NCI-H345 treated with DMSO at 0.1 percent for 48 hours (cell line): ENCODE measurements around the gene FAH.
"Not testable (repeated sequence)": the region's sequence is repeated elsewhere in the genome, so short reads cannot be mapped to it uniquely, and the experiment has no call there.

ENCODE experiments used
- DNase-seq: peaks from one replicate; lab custom pipeline; 2025; ENCODE audit not compliant: unreplicated experiment; lab: John Stamatoyannopoulos, UW

Gene FAH

DNA sequence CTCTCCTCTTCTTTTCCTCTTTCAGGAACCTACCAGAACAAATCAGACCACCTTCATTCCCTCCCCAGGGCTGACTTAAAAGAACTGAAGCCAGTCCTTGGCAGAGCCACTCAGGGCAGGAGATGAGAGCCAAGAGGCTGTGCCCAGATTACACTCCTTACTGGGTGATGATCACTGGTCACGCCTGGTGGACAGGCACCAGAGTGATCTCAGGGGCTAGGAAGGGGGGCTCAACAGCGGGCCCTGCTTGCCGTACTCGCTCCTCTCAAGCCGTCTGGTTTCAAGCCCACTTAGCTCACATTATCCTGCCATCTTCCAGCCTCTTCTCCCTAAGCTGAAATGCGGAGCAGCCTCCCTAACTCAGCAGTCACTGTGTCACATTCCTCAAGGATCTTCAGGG is 1.7 kb upstream of the FAH start:
- no peak for DNase-seq

DNA sequence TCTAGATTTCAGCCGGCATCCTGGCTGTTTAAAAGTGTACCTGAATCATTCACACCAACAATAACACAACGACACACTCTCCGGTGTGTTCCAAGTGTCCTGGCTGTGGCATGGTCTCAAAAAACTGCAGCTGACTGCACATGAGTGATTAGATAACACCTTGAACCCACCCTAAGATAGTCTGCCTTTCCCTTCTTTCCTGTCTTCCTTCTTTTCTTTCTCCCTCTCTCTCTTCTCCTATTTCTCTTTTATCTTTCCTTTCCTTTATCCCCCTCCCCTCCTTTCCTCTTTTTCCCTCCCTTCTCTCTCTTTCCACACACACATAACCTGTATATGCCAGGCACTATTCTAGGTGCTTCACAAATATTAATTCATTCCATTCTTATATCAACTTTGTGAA is 1.2 kb upstream of the FAH start:
- no peak for DNase-seq

DNA sequence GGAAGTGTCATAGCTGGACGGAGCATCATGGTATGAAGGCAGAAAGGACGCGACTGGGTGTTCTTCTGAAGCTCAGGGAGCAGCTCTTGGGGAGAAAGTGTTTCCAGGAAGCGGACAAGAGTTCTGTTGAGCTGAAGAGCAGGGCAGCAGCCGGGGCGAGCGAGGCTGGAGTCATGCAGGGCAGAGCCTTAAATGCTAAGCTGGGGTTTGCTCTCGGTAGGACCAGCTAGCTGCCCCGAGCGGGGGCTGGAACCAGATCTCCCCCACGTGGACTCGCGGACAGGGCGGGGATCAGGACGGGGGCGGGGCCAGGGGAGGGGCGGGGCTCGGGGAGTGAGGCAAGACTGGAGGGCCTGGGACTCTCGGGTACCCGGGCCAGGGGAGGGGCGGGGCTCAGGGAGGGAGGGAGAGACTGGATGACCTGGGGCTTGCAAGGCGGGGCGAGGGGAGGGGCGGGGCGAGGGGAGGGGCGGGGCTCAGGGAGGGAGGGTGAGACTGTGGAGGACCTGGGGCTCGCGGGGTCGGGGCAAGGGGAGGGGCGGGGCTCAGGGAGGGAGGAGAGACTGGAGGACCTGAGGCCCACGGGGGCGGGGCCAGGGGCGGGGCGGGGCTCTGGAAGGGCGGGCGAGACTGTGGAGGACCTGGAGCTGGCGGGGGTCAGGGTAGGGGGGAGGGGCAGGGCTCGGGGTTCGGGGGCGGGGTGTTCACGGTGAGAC is 461 bp upstream of the FAH start:
- DNase-seq: peak; percentile 24

DNA sequence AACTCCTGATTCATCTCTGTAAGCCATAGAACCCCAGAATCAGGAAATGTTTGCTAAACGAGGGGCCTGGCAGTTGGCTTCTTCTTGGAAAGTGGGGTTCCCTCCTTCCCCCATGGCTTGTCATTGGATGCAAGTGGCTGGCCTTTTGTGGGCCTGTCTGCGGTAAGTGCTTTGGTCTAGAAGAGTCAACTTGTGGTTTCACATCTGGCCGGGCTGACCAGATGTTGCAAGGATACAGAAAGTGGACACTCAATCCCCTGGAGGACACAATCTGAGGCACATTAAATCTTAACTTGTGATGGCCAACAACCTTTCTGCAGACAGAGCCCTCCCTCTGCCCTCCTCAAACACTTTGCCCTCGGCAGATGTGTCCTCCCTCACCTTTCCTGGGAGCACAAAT is 1.1 kb downstream of the FAH start:
- no peak for DNase-seq

DNA sequence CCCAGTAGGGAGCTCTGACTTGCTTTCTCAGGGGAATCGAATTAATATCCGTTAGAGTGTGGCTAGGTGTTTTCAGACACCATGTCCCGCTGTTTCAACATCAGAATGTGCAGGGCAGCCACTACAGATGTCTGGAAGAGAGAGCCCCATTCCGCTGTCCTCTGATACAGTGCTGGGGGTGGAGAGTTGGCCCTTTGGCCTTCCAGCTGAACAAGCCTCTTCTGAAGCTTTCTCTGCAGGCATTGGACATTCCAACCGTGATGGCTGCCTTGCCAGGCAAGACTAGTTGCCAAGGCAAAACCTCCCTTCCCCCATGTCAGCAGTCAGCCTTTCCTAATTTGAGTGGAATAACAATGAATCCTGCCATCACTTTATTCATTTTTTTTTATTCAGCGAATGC is 1.5 kb downstream of the FAH start:
- DNase-seq: no peak

DNA sequence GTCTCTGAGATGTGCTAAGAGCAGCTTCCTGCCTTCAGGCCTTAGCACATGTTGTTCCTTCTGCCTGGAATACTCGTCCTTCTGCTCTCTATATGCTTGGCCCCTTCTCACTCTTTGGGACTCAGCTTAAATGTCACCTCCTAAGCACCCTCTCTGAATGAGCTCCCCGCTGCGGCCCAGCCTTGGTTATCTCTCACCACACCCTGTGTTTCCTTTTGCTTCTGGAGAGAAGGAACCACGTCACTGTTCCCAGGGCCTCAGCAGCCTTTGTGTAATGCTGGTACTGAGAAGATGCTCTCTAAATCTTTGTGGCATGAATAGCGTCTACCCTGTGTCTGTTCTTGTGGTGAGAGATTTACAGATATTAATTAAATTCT is 2.2 kb downstream of the FAH start:
- no peak for DNase-seq

DNA sequence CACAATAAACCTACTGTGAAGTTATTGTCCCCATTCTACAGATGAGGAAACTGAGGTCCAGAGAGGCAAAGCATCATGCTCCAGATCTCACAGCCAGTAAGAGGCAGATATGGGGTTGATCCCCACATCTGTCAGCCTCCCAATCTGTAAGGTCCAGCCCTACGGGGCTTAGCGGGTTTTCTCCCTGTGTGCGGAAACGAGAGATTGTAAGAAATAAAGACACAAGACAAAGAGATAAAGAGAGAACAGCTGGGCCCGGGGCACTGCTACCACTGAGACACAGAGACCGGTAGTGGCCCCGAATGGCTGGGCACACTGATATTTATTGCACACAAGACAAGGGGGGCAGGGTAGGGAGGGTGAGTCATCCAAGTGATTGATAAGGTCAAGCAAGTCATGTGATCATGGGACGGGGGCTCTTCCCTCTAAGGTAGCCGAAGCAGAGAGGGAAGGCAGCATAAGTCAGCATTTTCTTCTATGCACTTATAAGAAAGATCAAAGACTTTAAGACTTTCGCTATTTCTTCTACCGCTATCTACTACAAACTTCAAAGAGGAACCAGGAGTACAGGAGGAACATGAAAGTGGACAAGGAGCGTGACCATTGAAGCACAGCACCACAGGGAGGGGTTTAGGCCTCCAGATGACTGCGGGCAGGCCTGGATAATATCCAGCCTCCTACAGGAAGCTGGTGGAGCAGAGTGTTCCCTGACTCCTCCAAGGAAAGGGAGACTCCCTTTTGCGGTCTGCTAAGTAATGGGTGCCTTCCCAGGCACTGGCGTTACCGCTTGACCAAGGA is 2.8 kb downstream of the FAH start:
- DNase-seq: not testable (repeated sequence)

DNA sequence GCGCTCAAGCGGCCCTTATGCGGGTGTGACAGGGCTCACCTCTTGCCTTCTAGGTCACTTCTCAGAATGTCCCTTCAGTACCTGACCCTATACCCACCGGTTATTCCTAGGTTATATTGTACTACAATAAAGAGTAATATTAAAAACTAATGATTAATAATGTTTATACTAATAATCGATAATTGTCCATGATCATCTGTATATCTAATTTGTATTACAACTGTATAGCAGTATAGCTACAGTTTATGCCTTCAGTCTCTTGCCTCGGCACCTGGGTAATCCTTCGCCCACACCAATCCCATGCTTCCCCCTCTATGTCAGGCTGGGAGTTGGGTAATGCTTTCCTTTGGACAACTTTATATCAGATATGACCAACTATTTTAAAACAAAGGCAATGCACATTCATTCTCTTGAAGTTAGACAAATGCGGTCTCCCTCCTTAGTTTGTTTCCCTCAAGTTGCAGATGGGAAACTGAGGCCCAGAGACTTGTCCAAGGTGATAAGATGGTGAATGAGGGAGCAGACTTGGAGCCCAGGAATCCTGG is 3.4 kb downstream of the FAH start:
- no peak for DNase-seq

DNA sequence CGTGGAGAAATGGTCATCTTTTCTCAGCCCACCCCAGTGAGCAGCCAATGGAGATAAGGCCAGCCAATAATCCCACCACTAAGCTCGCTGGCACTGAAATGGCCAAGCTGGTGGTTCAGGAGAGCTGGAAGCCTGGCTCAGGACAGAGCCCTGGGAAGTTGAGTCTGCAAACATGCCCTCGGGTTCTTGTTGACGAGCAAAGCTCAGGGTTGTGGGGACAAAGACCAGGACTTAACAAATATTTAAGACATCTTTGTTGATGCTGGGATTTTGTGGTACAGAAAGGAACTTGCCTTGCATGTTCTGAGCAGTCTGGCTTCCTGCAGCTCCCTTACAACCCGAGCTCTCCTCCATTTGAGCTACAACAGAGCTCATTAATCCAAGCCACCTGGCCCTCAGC is 4.4 kb downstream of the FAH start:
- DNase-seq: no peak

DNA sequence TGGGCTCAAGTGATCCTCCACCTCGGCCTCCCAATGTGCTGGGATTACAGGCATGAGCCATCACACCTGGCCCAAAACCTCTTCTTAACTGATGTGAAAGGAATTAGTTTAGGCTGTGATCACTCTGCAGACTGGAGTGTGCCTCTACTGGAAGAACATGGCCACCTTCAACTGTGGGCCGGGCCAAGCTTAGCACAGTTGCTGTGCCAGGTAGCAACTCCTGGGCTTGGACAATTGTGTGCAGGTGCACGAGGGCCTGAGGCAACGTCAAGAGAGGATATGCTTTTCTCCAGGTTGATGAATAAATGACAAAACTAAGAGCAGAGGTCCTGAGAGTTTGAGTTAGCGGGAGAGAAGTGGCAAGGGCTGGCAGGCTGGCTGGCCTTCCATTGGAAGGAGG is 6.5 kb downstream of the FAH start:
- no peak for DNase-seq

DNA sequence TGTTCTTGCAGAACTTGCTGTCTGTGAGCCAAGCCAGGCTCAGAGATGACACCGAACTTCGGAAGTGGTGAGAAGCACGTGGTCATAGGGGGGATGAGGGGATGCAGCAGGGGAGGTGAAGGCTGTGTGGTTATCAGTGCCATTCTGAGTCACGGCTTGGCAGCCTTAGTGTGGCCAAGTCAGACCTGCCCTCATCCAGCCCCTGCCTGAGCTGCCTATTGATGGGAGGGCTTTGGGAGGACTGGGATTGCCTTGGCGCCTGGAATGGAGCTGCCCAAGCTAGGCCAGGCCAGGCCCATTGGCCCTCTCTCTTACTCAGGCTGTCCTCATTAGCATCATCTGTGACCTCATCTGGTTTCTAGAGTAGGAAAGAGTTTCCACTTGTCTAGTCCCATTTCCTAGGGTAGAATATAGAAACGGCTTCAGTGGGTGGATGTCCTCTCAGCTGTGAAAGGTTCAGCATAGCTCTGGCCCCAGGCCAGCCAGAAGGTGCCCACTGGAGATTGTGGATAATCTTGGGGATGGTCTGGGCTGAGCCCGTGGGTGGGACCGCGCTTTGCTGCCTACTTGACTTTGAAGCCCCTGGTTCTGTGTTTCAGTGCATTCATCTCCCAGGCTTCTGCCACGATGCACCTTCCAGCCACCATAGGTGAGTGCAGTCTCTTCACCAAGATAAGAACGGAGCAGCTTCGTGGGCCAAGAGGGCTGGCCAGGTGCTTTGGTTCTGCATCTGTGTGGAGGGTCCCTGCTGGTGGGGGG is 7.2 kb downstream of the FAH start:
- DNase-seq: no peak

DNA sequence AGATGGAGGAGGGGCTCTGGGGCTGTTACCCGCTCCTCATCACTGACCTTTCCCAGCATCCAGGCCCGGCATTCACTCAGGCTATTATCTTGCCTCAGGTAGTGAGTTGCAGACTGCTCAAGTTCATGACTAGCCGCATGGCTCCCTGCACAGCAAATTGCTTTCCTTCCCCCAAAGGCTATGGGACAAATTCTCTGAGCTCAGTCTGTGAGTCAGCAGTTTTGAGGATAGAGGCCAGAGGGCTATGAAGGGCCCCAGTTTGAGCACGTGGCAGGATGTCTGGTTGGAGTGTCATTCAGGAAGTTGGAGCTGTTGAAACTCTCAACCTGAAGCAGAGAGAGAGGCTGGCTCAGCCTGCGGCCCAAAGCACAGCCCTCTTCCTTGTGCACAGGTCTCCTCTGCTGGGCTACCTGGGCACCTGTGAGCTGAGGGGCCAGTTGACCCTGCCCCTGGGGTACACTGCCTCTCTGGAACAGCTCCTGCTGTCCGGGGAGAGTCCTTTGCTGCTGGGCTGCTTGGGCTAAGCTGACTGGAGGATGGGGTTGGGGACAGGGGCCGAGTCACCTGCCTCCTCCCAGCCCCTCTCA is 7.9 kb downstream of the FAH start:
- DNase-seq: no peak

DNA sequence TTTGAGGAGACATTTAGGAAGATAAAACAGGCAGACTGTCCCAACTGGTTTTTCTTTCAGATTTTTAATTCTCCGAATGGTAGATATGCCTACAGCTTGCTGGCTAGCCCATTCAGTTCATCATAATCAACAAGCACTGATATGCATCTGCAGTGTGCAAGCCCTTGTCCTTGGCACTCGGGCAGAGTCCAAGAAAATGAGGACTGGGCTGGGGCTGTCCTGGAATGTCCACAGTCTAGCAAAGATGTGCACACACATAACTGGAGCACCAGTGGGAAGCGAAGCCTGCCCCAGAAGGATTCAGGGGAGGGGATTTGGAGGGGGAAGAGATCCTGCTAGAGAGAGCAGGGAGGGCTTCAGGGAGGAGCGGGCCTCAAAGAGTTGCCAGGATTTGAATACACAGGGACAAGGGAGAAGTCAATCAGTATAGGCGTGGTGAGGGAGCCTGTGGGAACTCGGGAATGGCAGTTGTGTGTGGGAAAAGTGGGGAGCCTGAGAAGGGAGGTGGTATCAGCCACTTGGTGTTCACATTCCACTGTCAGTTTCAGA is 8.7 kb downstream of the FAH start:
- no peak for DNase-seq

DNA sequence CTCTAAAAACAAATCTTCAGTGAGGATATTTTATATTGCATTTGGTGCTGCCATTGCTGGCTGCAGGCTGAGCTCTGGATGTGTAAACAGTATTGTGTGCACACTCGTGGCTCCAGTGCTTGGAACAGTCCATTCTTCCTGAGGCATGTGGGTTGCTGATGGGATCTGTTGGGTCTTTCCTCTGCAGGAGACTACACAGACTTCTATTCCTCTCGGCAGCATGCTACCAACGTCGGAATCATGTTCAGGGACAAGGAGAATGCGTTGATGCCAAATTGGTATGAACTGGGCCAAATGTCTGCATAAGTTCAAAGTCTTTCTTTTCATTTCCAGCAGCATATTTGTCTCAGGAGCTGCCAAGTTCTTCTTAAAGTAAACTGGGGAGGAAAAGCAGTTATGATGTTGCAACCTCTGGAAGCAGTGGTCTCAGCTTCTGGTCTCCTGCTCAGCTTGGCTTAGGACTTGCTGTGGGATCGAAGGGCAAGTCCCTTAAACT is 9.3 kb downstream of the FAH start:
- no peak for DNase-seq

DNA sequence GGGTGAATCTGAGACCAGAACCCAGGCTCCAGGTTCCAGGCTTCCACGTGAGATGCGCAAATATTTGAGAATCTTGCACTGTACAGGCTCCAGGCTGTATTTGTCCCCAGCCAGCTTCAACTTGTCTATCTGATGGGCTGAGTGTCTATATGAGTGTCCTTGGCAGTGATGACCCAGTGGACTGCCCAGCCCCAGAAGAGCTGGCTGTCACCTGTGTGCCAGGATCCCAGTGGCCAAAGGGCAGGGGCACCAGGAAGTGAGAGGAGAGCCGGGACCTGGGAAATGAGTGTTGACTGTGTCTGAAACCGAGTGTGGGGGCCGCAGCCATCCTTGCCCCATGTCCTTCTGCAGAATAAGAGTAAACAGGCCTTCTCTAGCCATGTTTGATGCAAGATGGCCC is 10.4 kb downstream of the FAH start:
- no peak for DNase-seq

DNA sequence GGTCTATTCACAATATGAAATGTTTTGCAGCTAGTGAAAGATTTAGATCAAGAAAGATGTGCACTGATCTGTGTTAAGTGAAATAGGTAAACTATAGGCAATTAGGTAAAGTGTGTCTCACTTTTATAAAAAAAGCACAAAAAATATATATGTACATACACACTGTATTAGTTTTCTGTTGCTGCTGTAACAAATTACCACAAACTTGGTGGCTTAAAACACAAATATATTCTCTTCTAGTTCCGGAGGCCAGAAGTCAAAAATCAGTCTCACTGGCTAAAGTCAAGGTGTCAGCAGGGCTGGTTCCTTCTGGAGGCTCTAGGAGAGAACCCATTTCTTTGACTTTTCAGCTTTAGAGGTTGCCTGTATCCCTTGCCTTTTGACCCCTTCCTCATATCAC is 11.1 kb downstream of the FAH start:
- no peak for DNase-seq

DNA sequence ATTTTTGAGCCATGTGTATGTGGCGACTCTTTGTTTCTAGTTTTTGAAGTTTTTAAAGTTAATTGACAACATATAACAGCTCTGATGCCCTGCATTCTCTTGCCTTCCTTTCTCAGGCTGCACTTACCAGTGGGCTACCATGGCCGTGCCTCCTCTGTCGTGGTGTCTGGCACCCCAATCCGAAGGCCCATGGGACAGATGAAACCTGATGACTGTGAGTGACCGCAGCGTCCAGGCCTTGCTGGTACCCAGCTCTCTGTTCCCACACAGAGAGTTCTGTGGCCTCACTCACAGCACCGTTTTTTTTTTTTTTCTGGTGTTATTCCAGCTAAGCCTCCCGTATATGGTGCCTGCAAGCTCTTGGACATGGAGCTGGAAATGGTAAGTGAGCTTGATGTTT is 15.1 kb downstream of the FAH start:
- no peak for DNase-seq

DNA sequence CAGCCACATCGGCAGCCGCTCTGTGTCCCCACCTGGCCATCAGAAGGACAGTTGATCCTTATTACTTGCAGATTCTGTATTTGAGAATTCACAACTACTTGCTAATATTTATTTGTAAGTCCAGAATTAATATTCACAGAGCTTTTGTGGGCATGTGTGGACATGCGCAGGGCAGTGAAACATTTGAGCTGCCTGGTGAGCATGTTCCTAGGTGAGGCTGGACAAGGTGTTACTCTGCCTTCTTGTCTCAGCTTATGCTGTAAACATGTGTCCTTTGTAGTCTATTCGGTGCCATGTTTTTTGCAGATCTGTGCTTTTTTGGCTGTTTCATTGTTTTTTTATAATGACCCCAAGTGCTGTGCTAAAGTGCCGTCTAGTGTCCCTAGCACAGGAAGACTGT is 15.6 kb downstream of the FAH start:
- no peak for DNase-seq

DNA sequence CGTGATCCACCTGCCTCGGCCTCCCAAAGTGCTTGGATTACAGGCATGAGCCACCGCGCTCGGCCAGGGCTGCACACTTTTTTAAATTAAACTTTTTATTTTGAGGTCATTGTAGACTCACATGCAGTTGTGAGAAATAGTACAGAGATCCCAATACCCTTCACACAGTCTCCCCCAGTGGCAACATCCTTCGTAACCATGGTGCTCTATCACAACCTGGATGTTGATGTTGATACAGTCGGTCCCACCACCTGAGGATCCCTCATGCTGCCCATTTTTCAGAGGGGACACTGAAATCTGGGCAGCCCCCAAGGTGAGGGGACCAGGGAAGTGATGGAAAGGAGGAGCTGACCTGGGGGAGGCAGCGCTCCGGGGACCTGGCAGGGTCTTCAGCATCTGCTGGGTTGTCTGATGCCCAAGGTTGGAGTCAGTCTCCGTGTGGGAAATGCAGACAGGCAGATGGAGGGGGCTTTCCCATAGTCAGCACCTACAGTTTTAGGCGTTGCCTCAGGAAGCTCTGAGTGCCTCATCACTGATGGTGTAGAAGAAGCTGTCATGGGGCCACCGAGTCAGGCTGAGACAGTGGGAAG is 17.1 kb downstream of the FAH start:
- DNase-seq: no peak

DNA sequence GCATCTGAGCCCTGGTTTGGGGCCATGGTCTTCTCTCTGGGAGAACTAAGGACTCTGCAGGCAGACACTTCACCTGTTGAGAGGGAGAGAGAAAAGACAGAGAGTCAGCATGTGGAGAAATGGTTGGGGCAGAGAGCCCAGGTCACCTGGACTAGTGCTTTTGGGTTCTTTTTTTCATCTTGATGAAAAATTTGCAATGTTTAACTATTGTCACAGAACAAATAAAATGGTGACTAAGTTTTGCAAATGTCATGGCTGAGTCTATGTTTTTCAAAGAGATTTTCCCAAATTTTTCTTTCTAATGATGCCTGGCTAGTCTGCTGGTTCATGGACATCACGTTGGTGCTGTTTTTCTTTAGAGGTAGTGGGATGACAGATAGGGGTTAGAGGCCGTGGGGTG is 17.8 kb downstream of the FAH start:
- DNase-seq: no peak

DNA sequence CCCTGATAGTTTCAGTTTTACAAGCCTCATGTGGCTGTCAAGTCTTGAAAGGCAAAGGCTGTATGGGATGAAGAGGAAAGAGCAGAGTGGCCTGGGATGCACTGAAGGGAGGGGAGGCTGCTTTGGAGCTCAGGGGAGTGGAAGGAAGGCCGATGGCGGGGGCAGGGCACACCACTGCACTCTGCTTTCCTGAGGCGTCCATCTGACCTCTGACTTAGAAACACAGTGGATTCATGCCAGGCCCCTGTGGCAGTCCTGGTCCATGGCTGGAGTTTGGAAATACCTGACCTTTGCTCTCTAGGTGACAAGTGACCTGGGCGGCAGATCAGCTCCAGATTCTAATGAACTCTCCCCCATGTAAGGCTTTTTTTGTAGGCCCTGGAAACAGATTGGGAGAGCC is 19.0 kb downstream of the FAH start:
- no peak for DNase-seq
